ENCODE measurements around the gene UHRF1. TPM values are rescaled to one million over a fixed set of nuclear protein-coding genes. Genes with fewer than 3 reads are reported as not detected.

Gene UHRF1
- total RNA-seq, 1 experiment from 2014 or later = 109 TPM

- TF ChIP-seq, protein P1, sequence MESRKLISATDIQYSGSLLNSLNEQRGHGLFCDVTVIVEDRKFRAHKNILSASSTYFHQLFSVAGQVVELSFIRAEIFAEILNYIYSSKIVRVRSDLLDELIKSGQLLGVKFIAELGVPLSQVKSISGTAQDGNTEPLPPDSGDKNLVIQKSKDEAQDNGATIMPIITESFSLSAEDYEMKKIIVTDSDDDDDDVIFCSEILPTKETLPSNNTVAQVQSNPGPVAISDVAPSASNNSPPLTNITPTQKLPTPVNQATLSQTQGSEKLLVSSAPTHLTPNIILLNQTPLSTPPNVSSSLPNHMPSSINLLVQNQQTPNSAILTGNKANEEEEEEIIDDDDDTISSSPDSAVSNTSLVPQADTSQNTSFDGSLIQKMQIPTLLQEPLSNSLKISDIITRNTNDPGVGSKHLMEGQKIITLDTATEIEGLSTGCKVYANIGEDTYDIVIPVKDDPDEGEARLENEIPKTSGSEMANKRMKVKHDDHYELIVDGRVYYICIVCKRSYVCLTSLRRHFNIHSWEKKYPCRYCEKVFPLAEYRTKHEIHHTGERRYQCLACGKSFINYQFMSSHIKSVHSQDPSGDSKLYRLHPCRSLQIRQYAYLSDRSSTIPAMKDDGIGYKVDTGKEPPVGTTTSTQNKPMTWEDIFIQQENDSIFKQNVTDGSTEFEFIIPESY (IDR thresholded peaks at IDR 0.05; ENCODE audit: extremely low read depth, insufficient replicate concordance, low read length) = no peak
- TF ChIP-seq SP1 (IDR thresholded peaks at IDR 0.05; ENCODE audit: low read depth) = no peak
- no peak; the same call in 1 of the 2 replicates for TF ChIP-seq SIN3A (IDR thresholded peaks at IDR 0.05; ENCODE audit: low read depth)
- no peak for TF ChIP-seq RAD21 (IDR thresholded peaks at IDR 0.05; ENCODE audit: low read depth)
- TF ChIP-seq YY1 (IDR thresholded peaks at IDR 0.05; ENCODE audit: extremely low read depth, insufficient replicate concordance, low read depth, low read length) = no peak
Observed at GRCh38 chr19:4909156-4909896, at the start of gene UHRF1 (continued).

- no peaks in the 10 kb centered on the region for H3K27me3 ChIP-seq (ENCODE audit: insufficient read depth, low read length)
- H3K36me3 ChIP-seq (ENCODE audit: control insufficient read depth in 1 of 2, insufficient read depth in 2 of 2, low read length in 2 of 2) = peaks cover 27 to 42% of the 10 kb centered on the region in 2 experiments
- no TSS peak for BruUV-seq (replicated peaks)
- H2AFZ ChIP-seq (ENCODE audit: low read depth, low read length, poor library complexity, severe bottlenecking) = no peak overlapping the region
- peaks cover 46% of the 10 kb centered on the region for H3K79me2 ChIP-seq (ENCODE audit: insufficient read depth, low read length)
- no peak overlapping the region for H3K4me2 ChIP-seq (ENCODE audit: low read length)
- ChIA-PET POLR2A (no interaction called here), RAD21 (ENCODE audit: low non-redundant PET in 1 of 2, low total read pairs in 2 of 2, uncharacterized antibody in 2 of 2, unreplicated experiment in 2 of 2) (no interaction called here), CTCF (no interaction called here)
- ATAC-seq (no peak), DNase-seq (ENCODE audit: low read depth, low spot score) (no peak)
- H4K20me1 ChIP-seq (ENCODE audit: insufficient read depth) = no peaks in the 10 kb centered on the region; the same call in 1 of the 2 replicates
- H3K4me1 ChIP-seq (ENCODE audit: control insufficient read depth in 1 of 2, insufficient read depth in 2 of 2, low read length in 2 of 2) = peaks cover 19 to 26% of the 10 kb centered on the region in 2 experiments
- intact Hi-C loops (cut with micrococcal nuclease) = no loop called here
- H3K27ac ChIP-seq (ENCODE audit: low read depth, low read length) = no peak overlapping the region
- TF ChIP-seq EZH2 (IDR thresholded peaks at IDR 0.05) = no peak
- no peak for TF ChIP-seq CTCF (IDR thresholded peaks at IDR 0.05 in 2 of 3, conservative IDR thresholded peaks at IDR 0.05 in 1 of 3; ENCODE audit: borderline replicate concordance in 1 of 3, insufficient read depth in 1 of 3, low read depth in 2 of 3, low read length in 2 of 3)
- TF ChIP-seq SP1 (IDR thresholded peaks at IDR 0.05; ENCODE audit: low read depth) = no peak
- TF ChIP-seq EGR1 (IDR thresholded peaks at IDR 0.05; ENCODE audit: low read depth) = no peak
- TF ChIP-seq, protein P1 (IDR thresholded peaks at IDR 0.05; ENCODE audit: extremely low read depth, insufficient replicate concordance, low read length) = no peak
- TF ChIP-seq ZNF274 (IDR thresholded peaks at IDR 0.05; ENCODE audit: low read depth, low read length) = no peak
- no peak overlapping the region for H3K9ac ChIP-seq (ENCODE audit: low read length)
- H3K9me2 ChIP-seq (ENCODE audit: insufficient read depth) = no peaks in the 10 kb centered on the region
- H3K4me3 ChIP-seq (replicated peaks in 1 of 2; ENCODE audit: low read depth in 1 of 2, low read length in 2 of 2) = no peak overlapping the region
- H3K9me3 ChIP-seq (ENCODE audit: control insufficient read depth in 1 of 2, insufficient read depth in 1 of 2, low read depth in 1 of 2, low read length in 2 of 2) = no peaks in the 10 kb centered on the region
Observed at GRCh38 chr19:4859697-4860096, 49.6 kb upstream of the UHRF1 start.
